K562 (cell line): Measurements from ENCODE around the gene NRCAM.

ENCODE experiments used
- EZH2 ChIP-seq: IDR thresholded peaks from 2 replicates; pipeline ENCODE4 v1.6.1; 2012; ENCODE audit warnings: low read depth, mild to moderate bottlenecking, inconsistent platforms, low read length, borderline replicate concordance
- KHSRP ChIP-seq: fragments of 450-650 bp; IDR thresholded peaks from 2 replicates; pipeline ENCODE4 v1.6.1; 2017
- LEF1 ChIP-seq: fragments of 450-650 bp; IDR thresholded peaks from 2 replicates; pipeline ENCODE4 v1.6.1; 2016; ENCODE audit warnings: mild to moderate bottlenecking
- PHF8 ChIP-seq: fragments of 200-600 bp; sonication (generic); IDR thresholded peaks from 2 replicates; pipeline ENCODE4 v1.6.1; 2012; ENCODE audit warnings: mixed run types, mild to moderate bottlenecking, inconsistent platforms, low read length, moderate library complexity, borderline replicate concordance
- PURB ChIP-seq: sonication (generic); formaldehyde crosslinking; IDR thresholded peaks from 2 replicates; pipeline ENCODE4 v1.9.0; 2021; ENCODE audit warnings: low read depth, mild to moderate bottlenecking, missing genetic modification reagents
- SREBF2 ChIP-seq: sonication (generic); formaldehyde crosslinking; IDR thresholded peaks from 2 replicates; pipeline ENCODE4 v1.4.0; 2020; ENCODE audit warnings: mild to moderate bottlenecking, missing genetic modification reagents

DNA sequence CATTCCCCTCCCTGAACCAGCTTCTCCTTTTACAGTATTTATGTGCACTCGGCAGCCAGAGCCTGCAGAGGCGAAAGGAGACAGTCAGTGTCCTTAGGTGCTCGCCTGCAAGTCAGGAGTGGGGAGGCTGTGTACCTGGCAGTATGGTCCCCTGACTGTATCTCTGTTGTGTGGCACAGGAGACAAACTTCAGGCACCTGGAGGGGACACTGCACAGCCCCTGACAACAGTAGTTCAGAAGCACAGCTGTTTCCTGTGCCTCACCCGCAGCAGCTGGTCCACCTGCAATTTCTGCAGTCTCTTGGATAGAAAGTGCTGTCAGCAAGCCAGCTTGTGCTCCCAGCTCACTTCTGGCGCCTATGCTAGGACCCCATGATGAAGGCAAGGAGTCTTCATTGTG, 252.7 kb downstream of the NRCAM start:
- TF ChIP-seq PURB (CRISPR knock-in tag) (no peak), SREBF2 (CRISPR knock-in tag) (no peak), LEF1 (no peak), PHF8 (no peak), KHSRP (no peak), EZH2 (no peak)
